ENCODE measurements around the gene RIC1.
"Not testable (repeated sequence)": the region's sequence is repeated elsewhere in the genome, so short reads cannot be mapped to it uniquely, and the experiment has no call there.

Gene RIC1

GRCh38 chr9:5675046-5675445 lies 46.1 kb downstream of the RIC1 start:
- H3K4me3 ChIP-seq (ENCODE audit: low read depth in 1 of 2, low read length in 2 of 2); H3K9me3 ChIP-seq (ENCODE audit: low read length); H3K36me3 ChIP-seq (ENCODE audit: insufficient read depth, low read length); H3K27me3 ChIP-seq (ENCODE audit: control insufficient read depth in 1 of 2, insufficient read depth in 2 of 2, low read length in 2 of 2); H3K9ac ChIP-seq (ENCODE audit: low read length); H3K4me1 ChIP-seq (ENCODE audit: insufficient read depth, low read length); H3K27ac ChIP-seq (ENCODE audit: low read depth, low read length): not testable (repeated sequence)

GRCh38 chr9:5683591-5683990 lies 54.7 kb downstream of the RIC1 start:
- H3K9me3 ChIP-seq (ENCODE audit: low read length); H3K4me1 ChIP-seq (ENCODE audit: insufficient read depth, low read length); H3K27me3 ChIP-seq (ENCODE audit: control insufficient read depth in 1 of 2, insufficient read depth in 2 of 2, low read length in 2 of 2): not testable (repeated sequence)

GRCh38 chr9:5684101-5684500 lies 55.2 kb downstream of the RIC1 start:
- Histone ChIP-seq H3K9ac (ENCODE audit: low read length) (no peak overlapping the region), H3K9me3 (ENCODE audit: low read length) (no peaks in the 10 kb centered on the region), H3K27ac (ENCODE audit: low read depth, low read length) (no peak overlapping the region), H3K4me1 (ENCODE audit: insufficient read depth, low read length) (no peaks in the 10 kb centered on the region), H3K27me3 (ENCODE audit: control insufficient read depth in 1 of 2, insufficient read depth in 2 of 2, low read length in 2 of 2) (no peaks in the 10 kb centered on the region), H3K36me3 (ENCODE audit: insufficient read depth, low read length) (no peaks in the 10 kb centered on the region), H3K4me3 (ENCODE audit: low read depth in 1 of 2, low read length in 2 of 2) (no peak overlapping the region)

More at GRCh38 chr9:5683591-5683990, 54.7 kb downstream of the RIC1 start:
- not testable (repeated sequence) for H3K27ac ChIP-seq (ENCODE audit: low read depth, low read length); H3K36me3 ChIP-seq (ENCODE audit: insufficient read depth, low read length); H3K4me3 ChIP-seq (ENCODE audit: low read depth in 1 of 2, low read length in 2 of 2); H3K9ac ChIP-seq (ENCODE audit: low read length)

GRCh38 chr9:5688109-5688508 lies 59.2 kb downstream of the RIC1 start:
- no peaks in the 10 kb centered on the region for H3K9me3 ChIP-seq (ENCODE audit: low read length)
- no peaks in the 10 kb centered on the region for H3K36me3 ChIP-seq (ENCODE audit: insufficient read depth, low read length)
- no peak overlapping the region for H3K4me3 ChIP-seq (ENCODE audit: low read depth in 1 of 2, low read length in 2 of 2)
- no peak overlapping the region for H3K27ac ChIP-seq (ENCODE audit: low read depth, low read length)
- H3K27me3 ChIP-seq (ENCODE audit: control insufficient read depth in 1 of 2, insufficient read depth in 2 of 2, low read length in 2 of 2): no peaks in the 10 kb centered on the region
- no peak overlapping the region for H3K9ac ChIP-seq (ENCODE audit: low read length)
- H3K4me1 ChIP-seq (ENCODE audit: insufficient read depth, low read length): no peaks in the 10 kb centered on the region

GRCh38 chr9:5690278-5690677 lies 61.4 kb downstream of the RIC1 start:
- Histone ChIP-seq H3K4me3 (ENCODE audit: low read depth in 1 of 2, low read length in 2 of 2) (no peak overlapping the region), H3K9me3 (ENCODE audit: low read length) (no peaks in the 10 kb centered on the region), H3K27me3 (ENCODE audit: control insufficient read depth in 1 of 2, insufficient read depth in 2 of 2, low read length in 2 of 2) (no peaks in the 10 kb centered on the region), H3K4me1 (ENCODE audit: insufficient read depth, low read length) (peaks cover 9% of the 10 kb centered on the region), H3K9ac (ENCODE audit: low read length) (no peak overlapping the region), H3K36me3 (ENCODE audit: insufficient read depth, low read length) (no peaks in the 10 kb centered on the region), H3K27ac (ENCODE audit: low read depth, low read length) (no peak overlapping the region)

- H3K4me3 ChIP-seq (ENCODE audit: low read depth in 1 of 2, low read length in 2 of 2): no peak overlapping the region
Measured at GRCh38 chr9:5695860-5696259, 67.0 kb downstream of the RIC1 start.

GRCh38 chr9:5696884-5697283 lies 68.0 kb downstream of the RIC1 start:
- Histone ChIP-seq H3K9ac (ENCODE audit: low read length) (no peak overlapping the region), H3K27ac (ENCODE audit: low read depth, low read length) (no peak overlapping the region), H3K9me3 (ENCODE audit: low read length) (no peaks in the 10 kb centered on the region)

More at GRCh38 chr9:5695860-5696259, 67.0 kb downstream of the RIC1 start:
- H3K4me1 ChIP-seq (ENCODE audit: insufficient read depth, low read length): peaks cover 9% of the 10 kb centered on the region
- H3K27me3 ChIP-seq (ENCODE audit: control insufficient read depth in 1 of 2, insufficient read depth in 2 of 2, low read length in 2 of 2): no peaks in the 10 kb centered on the region
- H3K36me3 ChIP-seq (ENCODE audit: insufficient read depth, low read length): no peaks in the 10 kb centered on the region
- no peaks in the 10 kb centered on the region for H3K9me3 ChIP-seq (ENCODE audit: low read length)
- no peak overlapping the region for H3K9ac ChIP-seq (ENCODE audit: low read length)
- no peak overlapping the region for H3K27ac ChIP-seq (ENCODE audit: low read depth, low read length)

GRCh38 chr9:5698004-5698403 lies 69.1 kb downstream of the RIC1 start:
- Histone ChIP-seq H3K9ac (ENCODE audit: low read length) (no peak overlapping the region), H3K27ac (ENCODE audit: low read depth, low read length) (no peak overlapping the region), H3K4me3 (ENCODE audit: low read depth in 1 of 2, low read length in 2 of 2) (no peak overlapping the region), H3K4me1 (ENCODE audit: insufficient read depth, low read length) (peaks cover 9% of the 10 kb centered on the region), H3K36me3 (ENCODE audit: insufficient read depth, low read length) (no peaks in the 10 kb centered on the region), H3K9me3 (ENCODE audit: low read length) (no peaks in the 10 kb centered on the region), H3K27me3 (ENCODE audit: control insufficient read depth in 1 of 2, insufficient read depth in 2 of 2, low read length in 2 of 2) (no peaks in the 10 kb centered on the region)

More at GRCh38 chr9:5696884-5697283, 68.0 kb downstream of the RIC1 start:
- Histone ChIP-seq H3K4me1 (ENCODE audit: insufficient read depth, low read length) (peaks cover 9% of the 10 kb centered on the region), H3K36me3 (ENCODE audit: insufficient read depth, low read length) (no peaks in the 10 kb centered on the region), H3K4me3 (ENCODE audit: low read depth in 1 of 2, low read length in 2 of 2) (no peak overlapping the region), H3K27me3 (ENCODE audit: control insufficient read depth in 1 of 2, insufficient read depth in 2 of 2, low read length in 2 of 2) (no peaks in the 10 kb centered on the region)

- H3K27me3 ChIP-seq (ENCODE audit: control insufficient read depth in 1 of 2, insufficient read depth in 2 of 2, low read length in 2 of 2): no peaks in the 10 kb centered on the region
- peaks cover 7% of the 10 kb centered on the region for H3K4me1 ChIP-seq (ENCODE audit: insufficient read depth, low read length)
- no peak overlapping the region for H3K27ac ChIP-seq (ENCODE audit: low read depth, low read length)
- H3K9me3 ChIP-seq (ENCODE audit: low read length): no peaks in the 10 kb centered on the region
- H3K9ac ChIP-seq (ENCODE audit: low read length): no peak overlapping the region
- no peak overlapping the region for H3K4me3 ChIP-seq (ENCODE audit: low read depth in 1 of 2, low read length in 2 of 2)
- no peaks in the 10 kb centered on the region for H3K36me3 ChIP-seq (ENCODE audit: insufficient read depth, low read length)
Measured at GRCh38 chr9:5698810-5699556, 70.1 kb downstream of the RIC1 start.

- Histone ChIP-seq H3K27ac (ENCODE audit: low read depth, low read length) (no peak overlapping the region), H3K9me3 (ENCODE audit: low read length) (no peaks in the 10 kb centered on the region), H3K4me1 (ENCODE audit: insufficient read depth, low read length) (peaks cover 7% of the 10 kb centered on the region), H3K27me3 (ENCODE audit: control insufficient read depth in 1 of 2, insufficient read depth in 2 of 2, low read length in 2 of 2) (no peaks in the 10 kb centered on the region), H3K36me3 (ENCODE audit: insufficient read depth, low read length) (no peaks in the 10 kb centered on the region), H3K4me3 (ENCODE audit: low read depth in 1 of 2, low read length in 2 of 2) (no peak overlapping the region), H3K9ac (ENCODE audit: low read length) (no peak overlapping the region)
Measured at GRCh38 chr9:5708414-5708813, 79.5 kb downstream of the RIC1 start.

GRCh38 chr9:5712651-5713390 lies 83.9 kb downstream of the RIC1 start:
- Histone ChIP-seq H3K9me3 (ENCODE audit: low read length) (no peaks in the 10 kb centered on the region), H3K4me3 (ENCODE audit: low read depth in 1 of 2, low read length in 2 of 2) (no peak overlapping the region), H3K9ac (ENCODE audit: low read length) (no peak overlapping the region), H3K27ac (ENCODE audit: low read depth, low read length) (no peak overlapping the region), H3K27me3 (ENCODE audit: control insufficient read depth in 1 of 2, insufficient read depth in 2 of 2, low read length in 2 of 2) (no peaks in the 10 kb centered on the region), H3K4me1 (ENCODE audit: insufficient read depth, low read length) (peaks cover 7% of the 10 kb centered on the region), H3K36me3 (ENCODE audit: insufficient read depth, low read length) (peaks cover 9% of the 10 kb centered on the region)

Measured in muscle layer of colon (tissue), 2 donors.